HG03196 (cell line): Measurements from ENCODE around the gene ARHGAP23.

Source experiments
- ATAC-seq: cut with Tn5 transposase; IDR thresholded peaks from one replicate; pipeline ENCODE4 v1.9.1; 2021; ENCODE audit not compliant: unreplicated experiment

Gene ARHGAP23, protein sequence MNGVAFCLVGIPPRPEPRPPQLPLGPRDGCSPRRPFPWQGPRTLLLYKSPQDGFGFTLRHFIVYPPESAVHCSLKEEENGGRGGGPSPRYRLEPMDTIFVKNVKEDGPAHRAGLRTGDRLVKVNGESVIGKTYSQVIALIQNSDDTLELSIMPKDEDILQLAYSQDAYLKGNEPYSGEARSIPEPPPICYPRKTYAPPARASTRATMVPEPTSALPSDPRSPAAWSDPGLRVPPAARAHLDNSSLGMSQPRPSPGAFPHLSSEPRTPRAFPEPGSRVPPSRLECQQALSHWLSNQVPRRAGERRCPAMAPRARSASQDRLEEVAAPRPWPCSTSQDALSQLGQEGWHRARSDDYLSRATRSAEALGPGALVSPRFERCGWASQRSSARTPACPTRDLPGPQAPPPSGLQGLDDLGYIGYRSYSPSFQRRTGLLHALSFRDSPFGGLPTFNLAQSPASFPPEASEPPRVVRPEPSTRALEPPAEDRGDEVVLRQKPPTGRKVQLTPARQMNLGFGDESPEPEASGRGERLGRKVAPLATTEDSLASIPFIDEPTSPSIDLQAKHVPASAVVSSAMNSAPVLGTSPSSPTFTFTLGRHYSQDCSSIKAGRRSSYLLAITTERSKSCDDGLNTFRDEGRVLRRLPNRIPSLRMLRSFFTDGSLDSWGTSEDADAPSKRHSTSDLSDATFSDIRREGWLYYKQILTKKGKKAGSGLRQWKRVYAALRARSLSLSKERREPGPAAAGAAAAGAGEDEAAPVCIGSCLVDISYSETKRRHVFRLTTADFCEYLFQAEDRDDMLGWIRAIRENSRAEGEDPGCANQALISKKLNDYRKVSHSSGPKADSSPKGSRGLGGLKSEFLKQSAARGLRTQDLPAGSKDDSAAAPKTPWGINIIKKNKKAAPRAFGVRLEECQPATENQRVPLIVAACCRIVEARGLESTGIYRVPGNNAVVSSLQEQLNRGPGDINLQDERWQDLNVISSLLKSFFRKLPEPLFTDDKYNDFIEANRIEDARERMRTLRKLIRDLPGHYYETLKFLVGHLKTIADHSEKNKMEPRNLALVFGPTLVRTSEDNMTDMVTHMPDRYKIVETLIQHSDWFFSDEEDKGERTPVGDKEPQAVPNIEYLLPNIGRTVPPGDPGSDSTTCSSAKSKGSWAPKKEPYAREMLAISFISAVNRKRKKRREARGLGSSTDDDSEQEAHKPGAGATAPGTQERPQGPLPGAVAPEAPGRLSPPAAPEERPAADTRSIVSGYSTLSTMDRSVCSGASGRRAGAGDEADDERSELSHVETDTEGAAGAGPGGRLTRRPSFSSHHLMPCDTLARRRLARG (N-terminal part only)

DNA sequence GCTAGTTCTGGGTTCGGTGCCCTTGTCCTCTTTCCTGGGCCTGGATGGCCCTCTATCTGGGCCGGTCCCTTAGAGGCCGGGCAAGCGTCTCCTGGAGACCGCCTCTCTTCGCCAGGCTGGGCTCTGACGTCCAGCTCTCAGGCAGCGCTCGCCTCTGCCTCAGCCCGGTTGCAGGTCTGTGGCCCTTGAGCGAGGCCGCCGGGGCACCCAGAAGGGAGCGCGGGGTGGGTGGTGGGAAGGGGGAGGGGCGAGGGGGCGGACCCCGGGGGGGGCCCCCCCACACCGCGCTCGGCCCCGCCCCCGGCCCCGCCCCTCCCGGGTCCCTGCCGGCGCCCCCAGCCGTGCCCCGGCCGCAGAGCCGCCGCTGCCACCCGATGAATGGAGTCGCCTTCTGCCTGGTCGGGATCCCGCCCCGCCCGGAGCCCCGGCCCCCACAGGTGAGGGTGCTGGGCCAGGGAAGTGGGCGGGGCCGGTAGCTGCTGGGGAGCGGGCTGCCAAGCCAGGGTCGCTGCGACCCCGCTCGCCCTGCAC is at the start of gene ARHGAP23:
ARHGAP23 (plus strand) TSS at position 353 of the 531 bp plus-strand sequence; CDS start at position 375, 22 bp downstream.
- no peak for ATAC-seq

DNA sequence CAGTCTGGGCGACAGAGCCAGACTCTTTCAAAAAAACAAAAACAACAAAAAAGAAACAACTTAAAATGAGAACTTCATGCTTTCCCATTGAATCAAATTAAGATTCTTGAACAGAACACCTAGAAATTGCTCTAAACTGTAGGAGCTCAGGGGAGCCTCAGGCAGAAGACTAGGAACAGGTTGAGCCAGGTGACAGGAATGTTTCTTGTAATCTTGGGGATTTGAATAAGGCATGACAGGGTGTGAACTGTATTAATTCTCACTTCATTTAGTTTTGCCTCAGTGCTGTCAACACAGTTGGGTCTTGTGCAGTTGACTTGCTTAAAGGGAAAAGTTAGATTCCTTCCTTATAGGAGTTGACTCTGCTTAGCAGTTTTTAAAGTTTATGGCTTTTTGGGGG is 48.8 kb upstream of the ARHGAP23 start:
- no peak for ATAC-seq

DNA sequence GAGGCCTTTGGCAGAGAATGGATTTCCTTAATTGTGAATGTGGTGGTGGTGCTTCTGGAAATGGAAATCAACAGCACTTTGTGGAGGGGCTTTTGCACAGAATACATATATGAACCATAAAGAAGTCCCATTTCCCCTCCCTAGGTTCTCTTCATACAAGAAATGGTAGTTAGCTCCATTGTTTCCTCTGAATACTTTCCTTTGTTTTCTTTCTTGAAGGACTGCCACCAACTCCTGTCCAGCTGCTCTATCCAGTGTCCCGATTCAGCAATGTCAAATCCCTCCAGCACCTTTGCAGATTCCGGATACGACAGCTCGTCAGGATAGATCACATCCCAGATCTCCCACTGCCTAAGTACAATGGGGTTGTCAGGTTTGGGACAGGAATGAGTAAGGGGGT is 33.2 kb upstream of the ARHGAP23 start:
- ATAC-seq: no peak

DNA sequence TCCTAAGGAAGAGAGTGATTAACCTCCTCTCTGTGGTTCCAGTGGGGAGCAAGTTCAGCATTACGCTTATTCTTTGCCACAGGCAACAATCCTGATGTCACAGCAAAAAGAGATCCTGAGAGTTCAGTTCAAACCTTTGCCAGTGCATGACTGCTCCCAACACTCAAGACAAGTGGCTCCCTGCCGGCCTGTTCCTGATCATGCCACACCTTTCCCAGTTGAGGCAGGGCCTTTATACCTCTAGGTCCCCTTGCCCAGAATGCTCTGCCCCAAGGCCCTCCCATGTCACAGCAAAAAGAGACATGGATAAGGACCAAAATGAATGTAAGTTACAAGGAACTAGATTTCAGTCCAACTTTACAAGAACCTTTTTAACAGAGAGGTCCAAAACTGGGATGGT is 31.0 kb upstream of the ARHGAP23 start:
- ATAC-seq: no peak

DNA sequence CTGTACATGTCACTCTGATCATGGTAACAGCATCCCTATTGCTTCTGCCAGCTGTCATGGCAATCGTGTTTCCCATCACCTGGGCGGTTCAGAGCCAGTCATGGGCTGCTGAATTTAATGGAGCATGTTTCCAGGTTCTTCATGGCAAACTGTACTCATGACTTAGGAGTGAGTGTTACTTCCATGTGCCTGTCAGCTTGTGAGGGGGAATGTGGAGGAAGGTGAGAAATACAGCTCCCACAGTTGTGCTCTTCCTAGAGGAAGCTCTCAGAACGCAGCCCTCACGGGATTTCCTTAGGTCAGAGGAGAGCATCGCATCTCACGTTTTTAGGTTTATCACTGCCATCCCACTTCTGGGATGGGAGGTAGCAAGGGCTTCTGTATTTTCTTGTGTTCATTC is 28.0 kb upstream of the ARHGAP23 start:
- no peak for ATAC-seq

DNA sequence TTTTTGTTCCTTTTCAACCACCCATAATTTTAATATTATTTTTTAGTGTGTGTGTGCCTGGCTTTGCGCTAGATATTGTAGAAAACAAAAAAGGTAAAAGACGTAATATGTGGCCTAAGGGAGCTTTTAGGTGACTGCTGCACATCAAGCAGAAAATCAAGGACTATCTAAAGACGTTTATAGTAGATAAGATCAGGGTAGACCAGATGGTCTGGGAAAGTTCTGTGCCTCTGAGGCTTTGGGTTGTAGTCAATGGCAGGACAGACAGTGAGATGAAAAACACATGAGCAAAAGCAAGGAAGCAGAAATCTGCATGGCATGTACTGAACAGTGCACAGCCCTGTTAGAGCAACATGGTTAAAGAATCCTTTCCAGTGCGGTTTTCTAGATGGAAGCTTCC is 26.8 kb upstream of the ARHGAP23 start:
- no peak for ATAC-seq

DNA sequence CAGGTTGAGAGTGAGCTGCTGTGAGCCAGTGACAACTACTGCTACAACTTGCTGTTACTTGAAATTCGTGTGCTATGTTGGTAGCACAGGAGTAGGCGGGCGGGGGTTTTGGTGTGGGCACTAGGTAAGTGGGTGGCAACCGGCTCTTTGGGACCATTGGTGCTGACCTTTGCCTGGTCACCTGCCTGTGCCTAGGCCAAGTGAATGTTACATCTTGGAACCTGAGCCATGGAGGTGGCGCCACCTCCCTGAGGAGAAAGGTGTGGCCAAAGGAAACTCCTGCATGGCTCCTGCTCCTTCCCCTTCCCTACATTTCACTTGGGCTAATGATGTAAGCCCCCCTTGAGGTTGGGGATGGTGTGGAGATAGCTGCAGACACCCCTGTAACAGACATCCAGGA is 25.4 kb upstream of the ARHGAP23 start:
- no peak for ATAC-seq

DNA sequence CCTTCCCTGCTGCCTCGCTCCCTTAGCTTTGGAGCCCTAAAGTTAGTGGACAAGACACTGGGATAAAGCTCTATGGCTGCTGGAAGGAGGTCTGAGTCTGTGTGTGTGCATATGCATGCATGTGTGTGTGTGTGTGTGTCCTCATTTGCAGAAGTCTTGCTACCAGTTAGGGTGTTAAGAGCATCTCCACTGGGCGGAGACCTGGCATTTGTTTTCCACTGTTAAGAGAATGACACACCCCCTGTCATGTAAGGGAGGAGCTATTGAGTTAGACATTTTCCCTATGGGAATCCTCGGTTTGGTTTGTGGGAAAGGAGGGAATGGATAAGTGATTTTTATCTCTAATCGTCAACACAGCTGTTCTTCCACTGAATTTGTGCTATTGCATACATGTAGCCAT is 24.8 kb upstream of the ARHGAP23 start:
- ATAC-seq: no peak

DNA sequence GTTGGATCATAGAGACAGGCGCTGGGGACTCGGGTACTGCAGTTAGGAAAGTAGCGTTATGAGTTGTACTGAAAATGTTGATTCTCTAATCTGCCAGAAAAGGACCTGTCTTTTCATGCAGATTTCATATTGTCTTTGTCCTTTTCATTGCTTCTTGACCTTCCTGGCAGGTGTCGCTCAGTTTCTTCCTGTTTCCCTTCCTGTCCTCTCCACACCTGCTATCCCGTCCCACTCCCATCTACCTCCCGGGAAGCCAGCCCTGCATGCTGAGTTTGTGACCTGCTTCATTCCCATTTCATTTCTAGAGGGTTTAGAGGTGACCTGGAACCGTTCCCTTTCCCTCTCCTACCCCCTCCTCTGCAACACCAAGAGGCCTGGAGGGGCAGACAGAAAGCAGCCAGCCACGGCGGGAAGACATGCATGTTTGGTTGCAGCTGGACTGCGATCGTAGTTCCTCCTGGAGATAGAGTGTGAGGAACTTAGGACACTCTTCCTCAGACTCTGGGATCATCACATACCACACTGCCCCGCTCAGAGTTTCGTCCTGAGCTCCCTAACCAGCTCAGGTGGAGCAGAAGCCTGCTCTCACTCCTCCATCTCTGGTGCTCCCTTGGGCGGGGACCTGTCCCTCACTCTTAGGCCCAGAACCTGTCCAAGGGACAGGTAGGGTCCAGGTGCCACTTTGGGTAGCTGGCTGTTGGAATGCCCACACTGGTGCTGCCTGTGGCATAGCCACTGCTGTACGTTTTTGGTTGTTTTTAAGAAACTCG is 23.9 kb upstream of the ARHGAP23 start:
- no peak for ATAC-seq

DNA sequence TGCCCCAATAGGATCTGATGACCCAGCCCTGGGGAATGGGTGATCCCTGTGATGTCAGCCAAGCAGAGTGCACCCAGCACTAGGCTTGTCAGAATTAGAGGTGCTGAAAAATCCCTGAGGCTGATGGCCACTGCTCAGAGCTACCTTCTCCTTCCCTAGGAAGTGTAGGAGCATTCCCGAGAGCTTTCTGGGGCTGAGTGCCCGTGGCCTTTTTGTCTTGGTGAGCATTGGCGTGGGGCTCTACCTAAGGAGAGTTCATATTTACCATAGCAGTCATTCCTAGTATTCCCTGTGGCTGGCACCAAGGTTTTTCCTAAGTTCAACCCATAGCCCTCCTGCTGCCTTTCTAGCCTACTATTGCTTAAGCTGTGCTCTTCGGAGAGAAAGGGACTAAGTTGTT is 22.6 kb upstream of the ARHGAP23 start:
- ATAC-seq: no peak

DNA sequence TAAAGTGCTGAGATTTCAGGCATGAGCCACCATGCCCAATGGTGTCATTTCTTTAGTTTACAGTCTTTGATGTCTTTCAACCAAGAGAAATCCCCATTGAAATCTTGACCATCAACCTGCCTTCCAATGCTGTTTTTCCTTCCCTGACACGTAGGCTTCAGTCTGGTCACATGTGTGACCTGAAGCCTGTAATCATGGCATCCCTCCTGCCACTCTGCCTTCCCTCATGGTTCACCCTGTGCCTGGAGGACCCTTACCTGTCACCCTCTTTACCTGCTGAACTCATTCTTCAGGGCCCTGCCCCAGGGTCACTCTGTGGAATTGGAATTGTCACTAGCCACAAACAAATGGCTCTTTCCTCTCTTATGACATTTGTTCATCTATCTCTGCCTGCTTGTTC is 18.1 kb upstream of the ARHGAP23 start:
- no peak for ATAC-seq

DNA sequence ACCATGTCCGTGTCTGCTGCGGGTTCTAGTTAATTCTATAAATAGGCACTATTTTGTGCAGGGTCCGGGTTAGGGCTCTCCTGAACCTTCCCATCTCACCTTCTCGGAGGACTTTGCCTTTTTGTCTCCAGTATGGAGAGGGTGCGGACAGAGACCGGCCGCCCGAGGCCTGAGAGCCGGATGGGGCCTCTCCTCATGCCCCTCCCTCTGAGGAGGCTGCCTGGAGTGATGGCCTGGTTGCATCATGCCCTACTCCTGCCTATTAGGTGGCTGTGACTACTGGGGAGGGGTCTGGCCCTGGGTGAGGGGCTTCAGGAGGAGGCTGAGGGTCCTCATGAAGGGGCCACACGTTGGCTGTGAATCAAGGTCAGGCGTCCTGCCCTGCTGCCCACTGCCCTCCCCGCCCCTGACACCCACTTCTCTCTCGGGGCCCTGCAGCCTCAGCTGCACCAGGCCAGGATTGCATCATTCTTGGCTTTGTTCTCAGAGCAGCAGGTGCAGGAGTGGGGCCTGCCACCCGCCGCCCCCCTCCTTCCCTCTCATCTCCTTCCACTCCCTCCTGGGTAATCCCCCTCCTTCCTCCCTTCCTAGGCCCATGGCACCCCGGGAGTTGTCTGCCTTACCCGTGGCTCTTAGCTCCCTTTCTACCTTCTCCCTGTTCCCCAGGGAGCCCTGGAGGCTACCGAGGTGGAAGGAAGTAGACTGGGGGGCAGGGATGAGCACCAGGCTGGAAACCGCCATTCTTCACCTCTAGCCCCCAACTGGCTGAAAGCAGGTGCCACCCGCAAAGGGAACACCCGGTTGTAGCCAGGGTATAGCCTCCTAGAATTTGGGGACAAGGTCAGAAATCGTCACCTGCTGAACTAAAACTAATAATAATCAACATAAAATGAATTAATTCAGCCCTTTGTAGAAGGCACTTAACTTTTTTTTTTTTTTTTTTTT is 12.7 kb upstream of the ARHGAP23 start:
- ATAC-seq: no peak

DNA sequence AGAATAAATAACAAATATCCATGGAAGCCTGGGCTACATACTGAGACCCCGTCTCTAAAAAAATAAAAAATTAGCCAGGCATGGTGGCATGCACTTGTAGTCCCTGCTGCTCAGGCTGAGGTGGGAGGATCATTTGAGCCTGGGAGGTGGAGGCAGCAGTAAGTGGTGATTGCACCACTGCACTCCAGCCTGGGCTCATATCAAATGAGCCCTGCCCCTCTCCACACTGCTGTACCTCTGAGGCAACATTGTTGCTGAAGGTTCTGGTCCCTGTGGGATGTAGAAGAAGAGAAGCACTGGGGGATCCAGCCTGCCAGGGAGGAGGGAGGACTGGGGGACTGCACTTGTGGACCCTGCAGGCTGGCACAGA is 11.4 kb upstream of the ARHGAP23 start:
- no peak for ATAC-seq

DNA sequence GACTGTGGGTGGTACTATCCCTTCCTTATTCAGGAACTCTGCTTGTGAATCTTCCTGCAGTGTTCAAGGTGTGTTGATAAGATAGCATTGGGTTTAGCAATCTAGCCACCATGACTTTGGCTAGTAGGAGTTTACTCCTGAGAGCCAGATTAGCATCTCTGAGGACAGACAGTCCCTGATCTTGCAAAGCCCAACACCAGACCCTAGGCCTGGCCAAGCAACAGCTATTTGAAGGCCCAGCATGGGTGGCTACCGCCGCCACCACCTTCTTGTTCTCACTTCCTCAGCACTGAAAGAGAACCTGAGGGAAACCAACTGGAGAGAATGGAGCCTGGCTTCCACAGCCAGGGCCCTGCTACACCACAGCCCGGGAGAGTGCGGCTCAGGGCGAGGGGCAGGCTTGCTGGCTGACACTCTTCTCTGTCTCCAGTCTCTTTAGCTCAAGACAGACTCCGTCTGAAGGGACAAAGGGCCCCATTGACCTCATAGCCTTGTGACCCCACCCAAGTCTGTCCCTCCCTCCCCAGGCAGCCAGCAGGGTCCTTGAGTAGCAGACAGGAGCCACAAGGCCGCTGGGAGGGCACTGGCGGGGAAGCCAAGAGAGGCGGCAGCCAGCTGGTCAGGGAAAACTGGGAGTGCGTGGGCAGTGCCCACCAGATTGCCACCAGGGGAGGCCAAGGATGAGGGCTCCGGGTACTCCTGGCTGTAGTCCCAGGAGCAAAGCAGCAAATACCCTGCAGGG is 10.9 kb upstream of the ARHGAP23 start:
- ATAC-seq: no peak

DNA sequence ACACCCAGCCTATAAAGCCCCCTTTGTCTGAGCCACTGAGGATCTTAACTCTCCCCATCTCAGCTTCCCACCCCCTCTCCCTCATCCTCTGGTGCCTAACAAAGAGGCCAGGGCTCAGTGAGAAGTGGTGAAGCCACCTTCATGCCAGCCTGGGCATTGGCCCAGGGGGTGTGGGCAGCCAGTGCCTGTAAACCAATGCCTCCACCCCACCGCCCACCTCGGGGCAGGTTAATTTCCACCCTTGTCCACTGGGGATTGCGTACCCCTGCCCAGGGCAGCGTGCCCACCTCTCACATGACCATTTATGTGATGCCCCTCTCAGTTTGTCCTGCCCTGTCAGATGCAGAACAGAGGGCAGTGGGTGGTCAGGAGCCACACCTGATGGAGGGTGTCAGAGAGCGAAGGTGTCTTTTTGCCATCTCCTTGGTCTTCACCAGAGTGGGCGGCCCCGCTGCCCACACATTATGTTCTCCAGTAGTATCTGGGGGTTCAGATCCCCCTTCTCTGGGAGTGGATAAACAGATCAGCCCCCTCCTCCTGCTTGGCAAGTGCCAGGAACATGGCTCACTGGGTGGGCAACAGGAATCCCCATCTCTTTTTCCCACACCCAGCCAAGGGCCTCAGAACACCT is 10.1 kb upstream of the ARHGAP23 start:
- no peak for ATAC-seq

DNA sequence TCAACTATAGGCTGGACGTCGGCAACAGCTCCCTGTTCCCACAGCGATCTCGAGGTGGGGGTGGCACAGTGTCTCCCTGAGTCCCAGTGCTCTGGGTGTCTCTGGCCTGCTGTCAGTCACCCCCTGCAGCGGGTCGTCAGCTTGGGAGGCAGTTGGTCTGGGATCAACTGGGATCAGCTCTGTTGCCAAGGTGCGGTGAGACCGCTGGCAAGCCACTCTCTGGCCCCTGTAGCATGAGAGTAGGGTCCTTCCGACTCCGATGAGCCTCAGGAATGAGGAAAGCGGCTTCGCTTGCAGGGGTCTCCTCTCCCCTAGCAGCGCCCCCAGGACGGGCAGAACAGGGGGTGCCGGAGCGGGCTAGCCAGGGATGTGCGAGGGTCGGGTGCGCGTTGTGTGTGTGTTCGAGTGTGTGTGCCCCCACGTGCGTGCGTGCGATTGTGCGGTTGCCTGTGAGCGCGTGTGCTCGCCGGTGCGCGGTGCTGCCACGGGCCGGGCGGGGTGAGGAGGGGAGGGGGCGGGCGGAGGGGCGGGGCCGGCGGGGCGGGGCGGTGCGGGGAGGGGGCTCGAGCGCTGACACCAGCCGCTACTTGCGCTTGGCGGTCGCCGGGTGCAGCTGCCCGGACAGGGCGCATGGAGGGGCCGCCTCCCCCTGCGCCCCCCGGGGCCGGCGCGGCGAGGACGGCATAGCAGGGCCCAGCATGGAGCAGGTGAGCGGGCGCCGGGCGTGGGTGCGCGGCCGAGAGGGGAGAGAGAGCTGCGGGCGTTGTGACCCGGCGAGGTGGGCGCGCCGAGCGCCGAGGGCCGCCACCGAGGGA is 9.4 kb upstream of the ARHGAP23 start:
- no peak for ATAC-seq

DNA sequence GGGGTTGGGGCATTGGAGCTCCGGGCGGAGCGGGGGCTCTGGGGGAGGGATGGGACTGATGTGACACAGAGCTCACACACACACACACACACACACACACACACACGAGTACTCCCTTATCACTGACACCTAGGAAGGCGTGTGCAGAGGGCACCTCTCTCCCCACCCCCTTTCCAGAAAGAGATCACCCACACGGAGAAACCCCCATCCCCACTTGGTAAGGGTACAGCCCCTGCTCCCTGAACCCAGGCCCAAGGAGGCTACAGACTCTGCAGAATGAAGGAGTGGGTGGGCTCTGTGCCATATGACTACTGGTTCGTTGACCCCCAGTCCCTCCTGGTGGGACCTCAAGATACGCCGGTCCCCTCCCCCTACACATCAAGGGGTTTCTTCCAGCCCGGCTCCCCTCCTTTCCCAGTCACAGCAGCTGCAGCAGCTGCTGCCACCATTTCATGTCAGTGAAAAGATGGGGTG is 8.7 kb upstream of the ARHGAP23 start:
- no peak for ATAC-seq
